Activated naive CD8-positive, alpha-beta T cell treated with anti-CD3 and anti-CD28 coated beads, Interleukin-2, amount 50 U/mL, for 24 hours (primary cell): ENCODE data around the gene SPSB4.

ENCODE experiments used
- ATAC-seq: fragments of 150-1000 bp; cut with Tn5 transposase; one replicate; pipeline ENCODE4 v1.10.0; 2021
- DNase-seq: peaks from one replicate; pipeline ENCODE4 v3.0.0; 2021
- H3K27ac Mint-ChIP-seq: one replicate; pipeline ENCODE4 v1.8.0; 2021; ENCODE audit warnings: mild to moderate bottlenecking, mixed read lengths
- H3K27me3 Mint-ChIP-seq: one replicate; pipeline ENCODE4 v1.8.0; 2021; ENCODE audit warnings: mixed read lengths
- H3K36me3 Mint-ChIP-seq: one replicate; pipeline ENCODE4 v1.8.0; 2021; ENCODE audit warnings: low read depth, mixed read lengths
- H3K4me1 Mint-ChIP-seq: one replicate; pipeline ENCODE4 v1.8.0; 2021; ENCODE audit warnings: mixed read lengths
- H3K4me3 Mint-ChIP-seq: one replicate; pipeline ENCODE4 v1.8.0; 2021; ENCODE audit warnings: mild to moderate bottlenecking, moderate library complexity, mixed read lengths
- H3K9me3 Mint-ChIP-seq: one replicate; pipeline ENCODE4 v1.8.0; 2021; ENCODE audit warnings: mixed read lengths

The SPSB4 gene

DNA sequence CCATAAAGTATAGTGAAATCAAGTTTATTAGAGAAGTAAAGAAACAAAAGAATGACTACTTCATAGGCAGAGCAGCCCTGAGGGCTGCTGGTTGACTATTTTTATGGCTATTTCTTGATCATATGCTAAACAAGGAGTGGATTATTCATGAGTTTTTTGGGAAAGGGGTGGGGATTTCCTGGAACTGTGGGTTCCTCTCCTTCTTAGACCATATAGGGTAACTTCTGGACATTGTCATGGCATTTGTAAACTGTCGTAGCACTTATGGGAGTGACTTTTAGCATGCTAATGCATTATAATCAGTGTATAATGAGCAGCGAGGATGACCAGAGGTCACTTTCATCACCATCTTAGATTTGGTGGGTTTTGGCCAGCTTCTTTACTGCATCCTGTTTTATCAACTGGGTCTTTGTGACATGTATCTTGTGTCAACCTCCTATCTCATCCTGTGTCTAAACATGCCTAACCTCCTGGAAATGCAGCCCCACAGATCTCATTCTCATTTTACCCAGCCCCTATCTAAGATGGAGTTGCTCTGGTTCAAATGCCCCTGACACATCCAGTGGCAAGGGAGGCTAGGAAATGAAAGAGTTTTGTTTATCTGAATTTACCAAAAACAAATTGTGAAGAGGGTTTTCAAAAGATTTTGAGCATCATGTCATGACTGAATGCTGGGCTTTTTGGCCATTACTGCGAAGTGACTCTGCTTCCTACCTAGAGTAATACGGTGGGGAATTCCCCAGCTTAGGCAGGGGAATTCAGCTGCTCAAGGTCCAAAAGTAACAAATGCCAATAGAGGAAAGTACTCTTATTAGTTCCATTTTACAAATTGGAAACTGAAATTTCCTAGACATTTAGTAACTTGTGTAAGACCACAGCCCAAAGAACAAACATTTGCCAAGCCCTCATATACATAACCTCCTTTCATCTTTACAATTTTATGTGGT lies 6.2 kb upstream of the SPSB4 start:
- H3K4me3 Mint-ChIP-seq, result no peak overlapping the region
- H3K4me1 Mint-ChIP-seq, result peaks cover 4% of the 10 kb centered on the region
- no peaks in the 10 kb centered on the region for H3K9me3 Mint-ChIP-seq
- H3K36me3 Mint-ChIP-seq, result no peaks in the 10 kb centered on the region
- no peak for ATAC-seq
- H3K27me3 Mint-ChIP-seq, result peaks cover 37% of the 10 kb centered on the region
- H3K27ac Mint-ChIP-seq, result no peak overlapping the region
- no peak for DNase-seq

- H3K36me3 Mint-ChIP-seq, result no peaks in the 10 kb centered on the region
- DNase-seq, result no peak
- no peak overlapping the region for H3K27ac Mint-ChIP-seq
- H3K4me3 Mint-ChIP-seq, result no peak overlapping the region
- peaks cover 46% of the 10 kb centered on the region for H3K27me3 Mint-ChIP-seq
- peaks cover 11% of the 10 kb centered on the region for H3K4me1 Mint-ChIP-seq
- no peak for ATAC-seq
- no peaks in the 10 kb centered on the region for H3K9me3 Mint-ChIP-seq
Observed at GRCh38 chr3:141045849-141046248, 5.3 kb upstream of the SPSB4 start.

- H3K27me3 Mint-ChIP-seq, result peaks cover 50% of the 10 kb centered on the region
Observed at GRCh38 chr3:141047168-141047567, 4.0 kb upstream of the SPSB4 start.

GRCh38 chr3:141049681-141050080 lies 1.5 kb upstream of the SPSB4 start:
- H3K4me3 Mint-ChIP-seq, result no peak overlapping the region
- ATAC-seq (peak; percentile 42), DNase-seq (peak; percentile 18)
- H3K36me3 Mint-ChIP-seq, result no peaks in the 10 kb centered on the region
- H3K9me3 Mint-ChIP-seq, result no peaks in the 10 kb centered on the region
- H3K4me1 Mint-ChIP-seq, result peaks cover 16% of the 10 kb centered on the region
- peaks cover 64% of the 10 kb centered on the region for H3K27me3 Mint-ChIP-seq
- H3K27ac Mint-ChIP-seq, result no peak overlapping the region

More at GRCh38 chr3:141047168-141047567, 4.0 kb upstream of the SPSB4 start:
- Mint-ChIP-seq H3K27ac (no peak overlapping the region), H3K4me3 (no peak overlapping the region), H3K36me3 (no peaks in the 10 kb centered on the region), H3K9me3 (no peaks in the 10 kb centered on the region), H3K4me1 (peaks cover 15% of the 10 kb centered on the region)
- ATAC-seq (no peak), DNase-seq (no peak)

GRCh38 chr3:141051443-141052200 lies 475 bp downstream of the SPSB4 start:
- H3K36me3 Mint-ChIP-seq, result no peaks in the 10 kb centered on the region
- ATAC-seq (no peak), DNase-seq (no peak)
- H3K9me3 Mint-ChIP-seq, result no peaks in the 10 kb centered on the region
- peaks cover 12% of the 10 kb centered on the region for H3K4me1 Mint-ChIP-seq
- H3K4me3 Mint-ChIP-seq, result peak overlapping the region; percentile 21
- no peak overlapping the region for H3K27ac Mint-ChIP-seq
- peaks cover 70% of the 10 kb centered on the region for H3K27me3 Mint-ChIP-seq

DNA sequence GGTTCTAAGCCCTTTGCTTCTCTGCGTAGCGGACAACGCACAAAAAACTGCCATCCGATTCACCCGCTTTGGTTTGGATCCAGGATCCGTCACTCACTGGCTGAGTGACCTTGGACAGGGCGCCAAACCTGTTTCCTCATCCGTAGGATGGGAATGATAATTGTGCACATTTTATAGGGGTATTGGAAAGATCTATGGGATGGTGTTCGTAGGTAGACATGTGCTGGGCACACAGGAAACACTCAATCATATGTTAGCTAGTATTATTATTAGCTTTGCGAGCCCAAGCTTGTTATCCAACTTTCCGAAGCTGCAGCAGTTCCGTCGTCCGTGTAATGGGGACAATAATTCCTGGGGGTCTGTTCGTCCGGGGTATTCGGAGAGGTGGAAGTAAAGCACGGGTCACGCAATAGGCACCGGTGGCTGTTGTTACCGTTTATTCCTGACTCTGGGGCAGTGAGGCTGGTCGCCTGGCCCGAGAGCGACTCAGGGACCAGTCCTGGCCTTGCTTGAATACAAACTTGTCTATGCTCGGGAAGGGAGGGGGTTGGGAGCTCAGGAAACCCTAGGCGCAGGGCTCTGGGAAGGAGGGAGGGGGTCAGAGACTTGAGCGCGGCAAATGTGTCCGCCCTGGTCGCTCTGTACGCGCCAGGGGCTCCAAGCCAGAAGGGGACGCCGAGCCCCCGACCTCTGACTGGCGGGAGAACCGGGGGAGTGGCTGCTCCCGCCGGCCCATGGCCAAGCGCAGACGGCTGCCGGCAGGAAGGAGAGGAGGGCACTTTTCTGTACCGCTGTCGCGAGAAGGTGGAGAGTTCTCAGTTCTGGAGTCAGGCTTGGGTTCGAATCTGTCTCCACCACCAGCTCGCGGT lies 1.3 kb downstream of the SPSB4 start:
- Mint-ChIP-seq H3K4me1 (peaks cover 12% of the 10 kb centered on the region), H3K27ac (no peak overlapping the region), H3K4me3 (peak overlapping the region; percentile 21), H3K9me3 (no peaks in the 10 kb centered on the region), H3K27me3 (peaks cover 64% of the 10 kb centered on the region), H3K36me3 (no peaks in the 10 kb centered on the region)
- DNase-seq (no peak), ATAC-seq (no peak)

DNA sequence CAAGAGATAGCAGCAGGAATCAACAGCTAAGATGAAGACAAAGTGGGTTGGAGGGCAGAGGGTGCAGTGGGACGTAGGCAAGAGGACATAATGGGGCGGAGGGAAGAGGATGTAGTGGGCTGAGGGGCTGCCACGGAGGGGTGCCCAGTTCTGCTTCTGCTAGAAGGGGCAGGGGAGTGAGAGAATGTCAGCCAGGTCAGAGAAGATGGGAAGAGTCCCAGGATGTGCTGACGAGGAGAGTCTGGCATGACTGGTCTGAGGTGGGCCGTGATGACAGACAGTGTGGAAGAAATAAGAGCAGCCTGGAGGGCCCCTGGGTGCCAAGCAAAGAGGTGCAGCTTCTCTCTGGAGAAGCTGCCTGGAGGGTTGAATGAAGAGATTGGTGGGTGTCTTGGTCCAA lies 4.0 kb downstream of the SPSB4 start:
- Mint-ChIP-seq H3K36me3 (no peaks in the 10 kb centered on the region), H3K27ac (no peak overlapping the region), H3K4me1 (peaks cover 10% of the 10 kb centered on the region), H3K9me3 (no peaks in the 10 kb centered on the region), H3K27me3 (peaks cover 42% of the 10 kb centered on the region), H3K4me3 (no peak overlapping the region)
- DNase-seq (no peak), ATAC-seq (no peak)

DNA sequence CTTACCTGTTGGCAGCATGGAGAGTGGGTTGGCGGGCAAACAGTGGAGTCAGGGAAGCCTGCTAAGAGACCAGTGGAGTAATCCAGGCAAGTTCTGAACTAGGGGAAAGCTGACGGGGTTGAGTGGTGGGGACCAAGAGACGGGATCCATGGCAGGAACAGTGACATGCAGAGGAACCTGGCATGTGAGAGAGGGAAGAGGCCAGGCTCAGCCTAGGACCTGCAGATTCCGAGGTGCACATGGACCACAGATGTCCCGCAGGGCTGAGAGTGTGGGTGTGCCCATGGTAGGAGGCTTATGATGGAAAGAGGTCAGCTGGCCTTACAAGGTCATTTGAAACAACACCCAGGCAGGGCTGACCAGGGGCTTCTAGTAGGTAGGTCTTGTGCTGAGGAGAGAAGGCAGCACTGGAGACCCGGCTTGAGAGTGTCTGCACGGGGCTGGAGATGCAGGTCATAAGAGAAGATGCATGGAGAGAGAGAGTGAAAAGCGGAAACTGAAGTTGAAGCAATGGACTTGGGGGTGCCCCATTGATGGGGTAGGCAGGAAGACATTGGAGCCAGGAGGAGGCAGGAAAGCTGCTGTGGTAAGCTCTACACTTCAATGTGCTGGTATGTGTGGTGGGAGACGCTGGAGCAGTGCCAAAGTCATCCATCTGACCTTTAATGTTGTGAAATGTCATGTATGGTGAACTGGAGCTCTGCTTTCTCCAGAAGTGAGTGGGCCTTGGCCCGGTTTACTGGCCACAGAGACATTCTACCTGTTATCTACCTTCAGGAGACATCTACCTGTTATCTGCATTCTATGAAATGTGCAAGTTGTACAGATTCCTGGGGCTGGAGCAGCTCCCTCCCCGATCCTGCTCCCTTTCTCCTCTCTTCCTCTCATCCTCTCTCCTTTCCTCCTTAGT lies 4.6 kb downstream of the SPSB4 start:
- Mint-ChIP-seq H3K27me3 (peaks cover 35% of the 10 kb centered on the region), H3K27ac (no peak overlapping the region), H3K9me3 (no peaks in the 10 kb centered on the region), H3K4me1 (peaks cover 5% of the 10 kb centered on the region), H3K4me3 (no peak overlapping the region), H3K36me3 (no peaks in the 10 kb centered on the region)
- no peak for DNase-seq
- ATAC-seq, result no peak

GRCh38 chr3:141056751-141057171 lies 5.6 kb downstream of the SPSB4 start:
- peaks cover 34% of the 10 kb centered on the region for H3K27me3 Mint-ChIP-seq
- H3K4me3 Mint-ChIP-seq, result no peak overlapping the region
- H3K27ac Mint-ChIP-seq, result no peak overlapping the region
- H3K36me3 Mint-ChIP-seq, result no peaks in the 10 kb centered on the region
- no peak for DNase-seq
- no peak for ATAC-seq
- no peaks in the 10 kb centered on the region for H3K9me3 Mint-ChIP-seq
- H3K4me1 Mint-ChIP-seq, result peaks cover 4% of the 10 kb centered on the region

DNA sequence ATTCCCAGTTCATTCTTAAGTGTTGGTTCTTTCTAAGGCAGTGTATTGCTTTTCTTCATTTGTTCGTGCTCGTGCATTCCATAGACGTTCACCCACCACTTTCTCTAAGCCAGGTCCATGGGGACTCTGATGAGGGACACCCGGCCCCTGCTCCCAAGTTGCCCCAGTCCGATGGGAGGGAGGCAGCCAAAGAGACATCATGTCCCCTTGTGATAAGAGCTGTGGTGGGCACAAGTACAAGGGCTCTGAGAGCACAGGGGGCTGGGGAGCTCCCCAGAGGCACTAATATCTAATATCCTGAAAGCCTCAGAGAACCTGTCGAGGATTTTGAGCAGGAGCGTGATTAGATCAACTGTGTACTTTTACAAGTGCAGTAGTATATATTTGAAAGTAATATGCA lies 6.3 kb downstream of the SPSB4 start:
- Mint-ChIP-seq H3K4me1 (no peaks in the 10 kb centered on the region), H3K9me3 (no peaks in the 10 kb centered on the region), H3K4me3 (no peak overlapping the region), H3K36me3 (no peaks in the 10 kb centered on the region), H3K27ac (no peak overlapping the region), H3K27me3 (peaks cover 28% of the 10 kb centered on the region)
- DNase-seq, result no peak
- no peak for ATAC-seq

GRCh38 chr3:141057946-141058800 lies 7.0 kb downstream of the SPSB4 start:
- Mint-ChIP-seq H3K9me3 (no peaks in the 10 kb centered on the region), H3K4me1 (no peaks in the 10 kb centered on the region), H3K4me3 (no peak overlapping the region), H3K36me3 (no peaks in the 10 kb centered on the region), H3K27me3 (peaks cover 25% of the 10 kb centered on the region), H3K27ac (no peak overlapping the region)
- ATAC-seq (no peak), DNase-seq (no peak)

GRCh38 chr3:141058996-141059395 lies 7.8 kb downstream of the SPSB4 start:
- no peaks in the 10 kb centered on the region for H3K4me1 Mint-ChIP-seq
- no peaks in the 10 kb centered on the region for H3K9me3 Mint-ChIP-seq
- peaks cover 18% of the 10 kb centered on the region for H3K27me3 Mint-ChIP-seq
- no peaks in the 10 kb centered on the region for H3K36me3 Mint-ChIP-seq
- no peak for ATAC-seq
- no peak overlapping the region for H3K4me3 Mint-ChIP-seq
- H3K27ac Mint-ChIP-seq, result no peak overlapping the region
- DNase-seq, result no peak

GRCh38 chr3:141059816-141060215 lies 8.7 kb downstream of the SPSB4 start:
- no peaks in the 10 kb centered on the region for H3K36me3 Mint-ChIP-seq
- no peak overlapping the region for H3K27ac Mint-ChIP-seq
- DNase-seq (no peak), ATAC-seq (no peak)
- no peak overlapping the region for H3K4me3 Mint-ChIP-seq
- no peaks in the 10 kb centered on the region for H3K4me1 Mint-ChIP-seq
- no peaks in the 10 kb centered on the region for H3K9me3 Mint-ChIP-seq
- H3K27me3 Mint-ChIP-seq, result peaks cover 12% of the 10 kb centered on the region
